K562 (cell line): ENCODE measurements around the gene CDCP2. TPM values are rescaled to one million over a fixed set of nuclear protein-coding genes. Genes with fewer than 3 reads are reported as not detected.

Experiments used
- CTCFL ChIP-seq: IDR thresholded peaks from 2 replicates; pipeline ENCODE4 v1.6.1; 2011; ENCODE audit warnings: borderline replicate concordance, low read depth, mild to moderate bottlenecking, moderate library complexity, low read length; ENCODE audit not compliant: insufficient read depth, poor library complexity, severe bottlenecking
- FIP1L1 ChIP-seq: fragments of 200-400 bp; formaldehyde crosslinking; IDR thresholded peaks from 2 replicates; pipeline ENCODE4 v1.6.1; 2018; ENCODE audit warnings: mild to moderate bottlenecking, low read depth, low read length; ENCODE audit not compliant: poor library complexity, severe bottlenecking
- HIVEP1 ChIP-seq: fragments of 250-450 bp; sonication (Bioruptor Pico); IDR thresholded peaks from 2 replicates; pipeline ENCODE4 v1.4.0; 2020; ENCODE audit warnings: mild to moderate bottlenecking
- KLF10 ChIP-seq: fragments of 250-450 bp; sonication (Bioruptor Pico); IDR thresholded peaks from 2 replicates; pipeline ENCODE4 v1.6.1; 2021; ENCODE audit warnings: matching md5 sums
- LARP7 ChIP-seq: fragments of 450-650 bp; IDR thresholded peaks from 2 replicates; pipeline ENCODE4 v1.6.1; 2016
- MCM3 ChIP-seq: fragments of 450-650 bp; IDR thresholded peaks from 2 replicates; pipeline ENCODE4 v1.6.1; 2016
- MTA3 ChIP-seq: fragments of 450-650 bp; formaldehyde crosslinking; IDR thresholded peaks from 2 replicates; pipeline ENCODE4 v1.6.1; 2017; ENCODE audit warnings: mild to moderate bottlenecking, borderline replicate concordance
- RBFOX2 ChIP-seq: fragments of 200-400 bp; formaldehyde crosslinking; IDR thresholded peaks from 2 replicates; pipeline ENCODE4 v1.6.1; 2017; ENCODE audit warnings: low read depth, mild to moderate bottlenecking, low read length, moderate library complexity
- REST ChIP-seq, 2 experiments: fragments of 450-650 bp; formaldehyde crosslinking in 1 of 2; IDR thresholded peaks; 2 replicates each; pipeline versions ENCODE4 v1.4.0 to v1.6.1; 2014 to 2020; ENCODE audit warnings: mild to moderate bottlenecking in 2 of 2, borderline replicate concordance in 1 of 2, low read depth in 1 of 2
- SMARCA5 ChIP-seq: fragments of 450-650 bp; IDR thresholded peaks from 2 replicates; pipeline ENCODE4 v1.6.1; 2016
- TCF7 ChIP-seq: sonication (generic); IDR thresholded peaks from 2 replicates; pipeline ENCODE4 v1.6.1; 2016; ENCODE audit warnings: antibody characterized with exemption, borderline replicate concordance
- XRCC3 ChIP-seq: fragments of 450-650 bp; IDR thresholded peaks from 2 replicates; pipeline ENCODE4 v1.6.1; 2017; ENCODE audit warnings: mild to moderate bottlenecking, moderate library complexity
- ZC3H8 ChIP-seq: fragments of 450-650 bp; IDR thresholded peaks from 2 replicates; pipeline ENCODE4 v1.6.1; 2017
- ZKSCAN1 ChIP-seq: fragments of 150-350 bp; IDR thresholded peaks from 2 replicates; pipeline ENCODE4 v1.6.1; 2016; ENCODE audit warnings: low read depth, low read length
- polyA plus RNA-seq, 8 experiments: library from polyadenylated mRNA; depleted of rRNA in 4 of 8; stranded (reverse) in 5 of 8; unstranded in 3 of 8; fragments of >200 nt; fragmentation: Nextera tagmentation in 2 of 8; fragmentation: Illumina TruSeq in 1 of 8; extraction: Ambion mirVana in 2 of 8; extraction: Trizol in 1 of 8; gene quantifications; 2 replicates each; pipeline versions ENCODE4 v1.2.1 to v1.2.3, GENCODE V29; 2011 to 2014; ENCODE audit warnings: inconsistent platforms in 1 of 8, missing spikeins in 1 of 8
- total RNA-seq, 7 experiments: library from RNA; depleted of rRNA in 6 of 7; stranded (reverse); fragments of >200 nt in 6 of 7; fragmentation: Illumina TruSeq in 2 of 7; extraction: Trizol in 2 of 7; gene quantifications; 2 replicates each; pipeline versions ENCODE4 v1.2.1 to v1.2.3, GENCODE V29; 2011 to 2021; ENCODE audit warnings: low replicate concordance in 1 of 7
- TF ChIP-seq, protein P1 (sequence below): fragments of 250-450 bp; sonication (Bioruptor Pico); IDR thresholded peaks from 2 replicates; pipeline ENCODE4 v1.4.0; 2020; ENCODE audit warnings: mild to moderate bottlenecking, moderate library complexity
- TF ChIP-seq, protein P2 (sequence below): fragments of 450-650 bp; IDR thresholded peaks from 2 replicates; pipeline ENCODE4 v1.6.1; 2016; ENCODE audit warnings: antibody characterized with exemption

The CDCP2 gene
- total and polyA plus RNA-seq, 9 of the 15 experiments (the other 6 are each of a cell fraction or from before 2014, with no cell fraction given) = not detected

GRCh38 chr1:54121482-54122134 lies 31.2 kb downstream of the CDCP2 start (continued):
- TF ChIP-seq REST (IDR thresholded peaks at IDR 0.05; ENCODE audit: borderline replicate concordance) = peak; percentile 75; the same call in 1 of the 2 replicates
- no peak for TF ChIP-seq REST (CRISPR knock-in tag; IDR thresholded peaks at IDR 0.05; ENCODE audit: low read depth)
- TF ChIP-seq XRCC3 = no peak
- TF ChIP-seq RBFOX2 = 0 out of 2 replicates have a peak, but pooled peaks have one; percentile 29
- TF ChIP-seq SMARCA5 = no peak
- TF ChIP-seq ZC3H8 = no peak
- no peak for TF ChIP-seq LARP7
- TF ChIP-seq MCM3 = no peak
- TF ChIP-seq CTCFL = peak; percentile 74
- TF ChIP-seq, protein P1, sequence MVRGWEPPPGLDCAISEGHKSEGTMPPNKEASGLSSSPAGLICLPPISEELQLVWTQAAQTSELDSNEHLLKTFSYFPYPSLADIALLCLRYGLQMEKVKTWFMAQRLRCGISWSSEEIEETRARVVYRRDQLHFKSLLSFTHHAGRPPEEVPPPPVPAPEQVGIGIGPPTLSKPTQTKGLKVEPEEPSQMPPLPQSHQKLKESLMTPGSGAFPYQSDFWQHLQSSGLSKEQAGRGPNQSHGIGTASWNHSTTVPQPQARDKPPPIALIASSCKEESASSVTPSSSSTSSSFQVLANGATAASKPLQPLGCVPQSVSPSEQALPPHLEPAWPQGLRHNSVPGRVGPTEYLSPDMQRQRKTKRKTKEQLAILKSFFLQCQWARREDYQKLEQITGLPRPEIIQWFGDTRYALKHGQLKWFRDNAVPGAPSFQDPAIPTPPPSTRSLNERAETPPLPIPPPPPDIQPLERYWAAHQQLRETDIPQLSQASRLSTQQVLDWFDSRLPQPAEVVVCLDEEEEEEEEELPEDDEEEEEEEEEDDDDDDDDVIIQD (CRISPR knock-in tag) = no peak
- no peak for TF ChIP-seq FIP1L1
- no peak for TF ChIP-seq HIVEP1 (CRISPR knock-in tag)
- no peak for TF ChIP-seq KLF10 (CRISPR knock-in tag)
- TF ChIP-seq, protein P2, sequence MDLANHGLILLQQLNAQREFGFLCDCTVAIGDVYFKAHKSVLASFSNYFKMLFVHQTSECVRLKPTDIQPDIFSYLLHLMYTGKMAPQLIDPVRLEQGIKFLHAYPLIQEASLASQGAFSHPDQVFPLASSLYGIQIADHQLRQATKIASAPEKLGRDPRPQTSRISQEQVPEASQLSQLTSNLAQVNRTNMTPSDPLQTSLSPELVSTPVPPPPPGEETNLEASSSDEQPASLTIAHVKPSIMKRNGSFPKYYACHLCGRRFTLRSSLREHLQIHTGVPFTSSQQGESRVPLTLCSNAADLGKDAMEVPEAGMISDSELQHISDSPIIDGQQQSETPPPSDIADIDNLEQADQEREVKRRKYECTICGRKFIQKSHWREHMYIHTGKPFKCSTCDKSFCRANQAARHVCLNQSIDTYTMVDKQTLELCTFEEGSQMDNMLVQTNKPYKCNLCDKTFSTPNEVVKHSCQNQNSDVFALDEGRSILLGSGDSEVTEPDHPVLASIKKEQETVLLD = no peak
- TF ChIP-seq TCF7 = 0 out of 2 replicates have a peak, but pooled peaks have one; percentile 19
- no peak; the same call in 1 of the 2 replicates for TF ChIP-seq MTA3
- no peak for TF ChIP-seq ZKSCAN1
